ENCODE results near the gene PRKCQ.

PRKCQ gene

GRCh38 chr10:6603142-6604125 is 23.4 kb upstream of the PRKCQ start:
- no peak overlapping the region for H3K4me3 ChIP-seq (ENCODE audit: severe bottlenecking)
- H3K4me1 ChIP-seq (ENCODE audit: insufficient read depth, poor library complexity, severe bottlenecking), result peaks cover 8% of the 10 kb centered on the region
- no peak for DNase-seq (ENCODE audit: low spot score)
- no peak for ATAC-seq (ENCODE audit: low read depth)
- no peaks in the 10 kb centered on the region for H3K36me3 ChIP-seq (ENCODE audit: low read depth)
- H3K27ac ChIP-seq (ENCODE audit: poor library complexity, severe bottlenecking), result no peak overlapping the region
- TF ChIP-seq CTCF (IDR thresholded peaks at IDR 0.05; ENCODE audit: poor library complexity, severe bottlenecking), result no peak
- H3K27me3 ChIP-seq (ENCODE audit: insufficient read depth, poor library complexity, severe bottlenecking), result peaks cover 8% of the 10 kb centered on the region
- H3K9me3 ChIP-seq (ENCODE audit: severe bottlenecking), result no peaks in the 10 kb centered on the region

- ATAC-seq (ENCODE audit: low read depth), result no peak
- Histone ChIP-seq H3K27ac (ENCODE audit: poor library complexity, severe bottlenecking) (no peak overlapping the region), H3K4me1 (ENCODE audit: insufficient read depth, poor library complexity, severe bottlenecking) (peaks cover 2% of the 10 kb centered on the region), H3K36me3 (ENCODE audit: low read depth) (no peaks in the 10 kb centered on the region), H3K4me3 (ENCODE audit: severe bottlenecking) (no peak overlapping the region), H3K9me3 (ENCODE audit: severe bottlenecking) (peaks cover 2% of the 10 kb centered on the region), H3K27me3 (ENCODE audit: insufficient read depth, poor library complexity, severe bottlenecking) (peaks cover 8% of the 10 kb centered on the region)
- TF ChIP-seq CTCF (IDR thresholded peaks at IDR 0.05; ENCODE audit: poor library complexity, severe bottlenecking), result no peak
- no peak for DNase-seq (ENCODE audit: low spot score)
These were observed 22.6 kb upstream of the PRKCQ start for GRCh38 chr10:6602700-6603084.

GRCh38 chr10:6602026-6602699 is 22.1 kb upstream of the PRKCQ start:
- Histone ChIP-seq H3K27me3 (ENCODE audit: insufficient read depth, poor library complexity, severe bottlenecking) (peaks cover 8% of the 10 kb centered on the region), H3K36me3 (ENCODE audit: low read depth) (no peaks in the 10 kb centered on the region), H3K4me1 (ENCODE audit: insufficient read depth, poor library complexity, severe bottlenecking) (no peaks in the 10 kb centered on the region), H3K27ac (ENCODE audit: poor library complexity, severe bottlenecking) (no peak overlapping the region), H3K9me3 (ENCODE audit: severe bottlenecking) (peaks cover 2% of the 10 kb centered on the region), H3K4me3 (ENCODE audit: severe bottlenecking) (no peak overlapping the region)
- TF ChIP-seq CTCF (IDR thresholded peaks at IDR 0.05; ENCODE audit: poor library complexity, severe bottlenecking), result no peak
- ATAC-seq (ENCODE audit: low read depth) (no peak), DNase-seq (ENCODE audit: low spot score) (no peak)

GRCh38 chr10:6601246-6601805 is 21.2 kb upstream of the PRKCQ start:
- no peak for DNase-seq (ENCODE audit: low spot score)
- Histone ChIP-seq H3K4me1 (ENCODE audit: insufficient read depth, poor library complexity, severe bottlenecking) (no peaks in the 10 kb centered on the region), H3K36me3 (ENCODE audit: low read depth) (no peaks in the 10 kb centered on the region), H3K4me3 (ENCODE audit: severe bottlenecking) (no peak overlapping the region), H3K27ac (ENCODE audit: poor library complexity, severe bottlenecking) (no peak overlapping the region), H3K27me3 (ENCODE audit: insufficient read depth, poor library complexity, severe bottlenecking) (peaks cover 8% of the 10 kb centered on the region), H3K9me3 (ENCODE audit: severe bottlenecking) (peaks cover 2% of the 10 kb centered on the region)
- peak; percentile 4 for TF ChIP-seq CTCF (IDR thresholded peaks at IDR 0.05; ENCODE audit: poor library complexity, severe bottlenecking)
- no peak for ATAC-seq (ENCODE audit: low read depth)
